Activated CD4-positive, alpha-beta T cell treated with anti-CD3 and anti-CD28 coated beads, Interleukin-2, Interleukin-6, amounts not matched to agents 100 ng/mL and 50 ng/mL, durations not matched to agents 16 hours and 8 hours (primary cell): ENCODE data around the gene HECW1.
"Not testable (repeated sequence)": the region's sequence is repeated elsewhere in the genome, so short reads cannot be mapped to it uniquely, and the experiment has no call there.

ENCODE experiments used
- DNase-seq: peaks from one replicate; pipeline ENCODE4 v3.0.0-alpha.2; 2020

HECW1 gene

GRCh38 chr7:43112459-43112940 is at the start of gene HECW1:
Gene HECW1, plus strand, starts transcription at chr7:43112647. Its CDS starts 131,259 bp downstream, at chr7:43243906.
- DNase-seq, result no peak

- peak; percentile 12 for DNase-seq
Measured at GRCh38 chr7:43071604-43072003, 40.8 kb upstream of the HECW1 start.

- no peak for DNase-seq
Measured at GRCh38 chr7:43072530-43072929, 39.9 kb upstream of the HECW1 start.

- DNase-seq, result not testable (repeated sequence)
Measured at GRCh38 chr7:43073811-43074210, 38.6 kb upstream of the HECW1 start.

GRCh38 chr7:43076189-43076605 is 36.2 kb upstream of the HECW1 start:
- DNase-seq, result peak; percentile 58

DNA sequence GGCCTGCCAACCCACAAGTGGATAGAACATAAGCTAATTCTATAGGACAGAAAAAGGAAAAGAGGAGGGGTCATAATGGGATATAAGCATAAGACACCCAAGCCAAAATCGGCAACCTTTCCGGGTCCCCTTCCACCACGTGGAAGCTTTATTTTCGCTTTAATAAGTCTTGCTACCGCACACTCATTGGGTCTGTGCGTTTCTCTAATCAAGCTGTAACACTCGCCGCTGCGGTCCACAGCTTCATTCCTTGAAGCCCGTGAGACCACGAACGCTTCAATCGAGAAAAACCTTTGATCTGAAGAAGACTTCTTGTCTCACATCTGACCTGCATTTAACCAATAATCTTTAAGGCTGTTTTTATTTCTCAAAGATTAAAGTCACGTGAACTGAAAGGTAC is 35.8 kb upstream of the HECW1 start:
- no peak for DNase-seq

GRCh38 chr7:43077285-43077684 is 35.2 kb upstream of the HECW1 start:
- no peak for DNase-seq

DNA sequence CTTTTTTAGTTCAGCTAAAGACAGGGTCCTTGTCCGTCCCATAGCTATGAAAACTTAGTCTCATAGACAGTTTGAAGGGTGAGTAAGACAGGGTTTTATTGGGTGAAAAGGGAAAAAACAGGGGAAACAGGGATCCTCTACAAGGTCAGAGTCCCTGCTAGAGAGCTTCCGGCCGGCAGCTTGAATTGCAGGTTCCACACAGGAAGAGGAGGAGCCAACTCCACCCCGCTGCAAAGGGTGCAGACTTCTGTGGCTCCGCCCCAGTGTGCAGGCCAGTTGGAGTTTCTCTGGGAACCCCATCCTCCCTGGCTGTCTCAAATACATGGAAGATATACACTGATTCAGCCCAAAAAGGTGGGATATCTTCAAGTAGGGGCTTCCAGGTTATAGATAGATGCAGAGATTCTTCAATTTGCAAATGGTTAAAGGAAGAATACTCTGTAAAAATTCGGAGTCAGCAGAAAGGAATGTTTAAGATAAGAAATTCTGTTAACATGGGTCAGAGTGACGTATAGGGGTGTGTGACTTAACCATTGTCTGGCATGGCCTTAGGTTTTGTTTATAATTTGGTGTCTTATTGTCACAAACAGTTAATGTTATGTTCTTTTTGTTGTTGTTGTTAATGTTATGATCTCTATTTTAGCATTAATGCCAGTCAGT is 34.6 kb upstream of the HECW1 start:
- no peak for DNase-seq

DNA sequence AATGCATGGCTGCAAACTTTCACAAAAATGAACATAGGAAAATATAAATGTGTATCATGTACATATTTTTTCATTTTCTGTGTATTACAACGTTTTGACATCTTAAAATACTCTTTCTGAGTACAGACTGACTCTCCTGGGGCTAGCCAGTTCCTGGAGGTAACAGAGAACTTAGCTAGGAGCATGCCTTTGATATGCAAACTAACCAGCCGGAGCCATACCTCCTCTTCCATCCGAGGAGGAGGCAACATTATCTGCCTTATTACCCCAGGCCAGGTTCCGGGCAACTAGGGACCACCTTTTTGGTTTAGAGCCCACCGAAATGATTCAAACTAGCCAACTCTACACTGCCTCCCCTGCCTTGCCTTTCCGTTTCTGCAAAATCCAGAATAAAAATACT is 33.7 kb upstream of the HECW1 start:
- no peak for DNase-seq

- DNase-seq, result no peak
Measured at GRCh38 chr7:43081603-43082002, 30.8 kb upstream of the HECW1 start.

GRCh38 chr7:43083106-43083505 is 29.3 kb upstream of the HECW1 start:
- no peak for DNase-seq

- no peak for DNase-seq
Measured at GRCh38 chr7:43085017-43085416, 27.4 kb upstream of the HECW1 start.

DNA sequence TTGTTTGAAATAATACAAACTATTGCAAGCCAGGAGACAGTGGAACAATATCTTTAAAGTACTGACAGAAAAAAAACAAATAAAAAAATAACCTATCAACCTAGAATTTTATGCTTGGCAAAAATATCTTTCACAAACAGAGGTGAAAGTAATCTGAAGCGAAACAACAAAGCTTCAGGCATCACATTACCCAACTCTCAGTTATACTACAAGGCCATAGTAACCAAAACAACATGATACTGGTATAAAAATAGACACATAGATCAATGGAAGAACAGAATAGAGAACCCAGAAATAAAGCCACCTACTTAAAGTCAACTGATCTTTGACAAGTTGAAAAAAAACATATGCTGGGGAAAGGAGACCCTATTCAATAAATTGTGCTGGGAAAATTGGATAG is 26.5 kb upstream of the HECW1 start:
- no peak for DNase-seq

DNA sequence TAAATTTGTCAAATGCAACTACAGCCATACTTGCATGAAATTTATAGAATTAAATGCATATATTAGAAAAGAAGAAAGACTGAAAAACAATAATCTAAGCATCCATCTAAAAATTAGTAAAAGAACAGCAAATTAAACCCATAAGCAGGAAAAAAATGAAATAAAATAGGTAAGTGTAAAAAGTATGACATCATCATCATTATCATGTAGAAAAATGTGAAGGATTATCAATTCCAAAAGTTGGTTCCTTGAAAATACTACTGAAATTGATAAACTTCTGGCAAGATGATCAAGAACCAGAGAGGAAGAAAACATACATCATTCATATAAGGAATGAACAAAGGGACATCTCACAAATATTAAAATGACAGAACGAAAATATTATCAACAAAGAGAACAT is 19.6 kb upstream of the HECW1 start:
- no peak for DNase-seq

- no peak for DNase-seq
Measured at GRCh38 chr7:43096875-43097274, 15.6 kb upstream of the HECW1 start.

DNA sequence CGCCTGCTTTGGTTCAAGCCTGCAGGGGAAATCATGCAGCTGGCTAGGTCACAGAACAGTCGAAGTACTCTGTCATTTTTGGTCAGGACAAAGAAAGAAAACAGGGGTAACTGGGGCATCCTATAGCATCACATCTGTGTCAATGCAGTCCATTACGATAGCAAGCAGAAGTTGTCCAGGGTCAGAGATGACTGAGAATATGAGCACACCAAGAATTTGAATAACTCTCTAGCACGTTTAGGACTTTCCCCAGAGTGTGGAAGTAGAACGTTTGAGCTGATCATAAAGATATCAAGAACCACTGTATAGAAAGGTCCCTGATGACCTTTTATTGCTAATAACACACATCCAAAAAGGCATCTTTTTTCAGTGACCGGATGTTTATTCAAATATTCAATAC is 12.7 kb upstream of the HECW1 start:
- no peak for DNase-seq

DNA sequence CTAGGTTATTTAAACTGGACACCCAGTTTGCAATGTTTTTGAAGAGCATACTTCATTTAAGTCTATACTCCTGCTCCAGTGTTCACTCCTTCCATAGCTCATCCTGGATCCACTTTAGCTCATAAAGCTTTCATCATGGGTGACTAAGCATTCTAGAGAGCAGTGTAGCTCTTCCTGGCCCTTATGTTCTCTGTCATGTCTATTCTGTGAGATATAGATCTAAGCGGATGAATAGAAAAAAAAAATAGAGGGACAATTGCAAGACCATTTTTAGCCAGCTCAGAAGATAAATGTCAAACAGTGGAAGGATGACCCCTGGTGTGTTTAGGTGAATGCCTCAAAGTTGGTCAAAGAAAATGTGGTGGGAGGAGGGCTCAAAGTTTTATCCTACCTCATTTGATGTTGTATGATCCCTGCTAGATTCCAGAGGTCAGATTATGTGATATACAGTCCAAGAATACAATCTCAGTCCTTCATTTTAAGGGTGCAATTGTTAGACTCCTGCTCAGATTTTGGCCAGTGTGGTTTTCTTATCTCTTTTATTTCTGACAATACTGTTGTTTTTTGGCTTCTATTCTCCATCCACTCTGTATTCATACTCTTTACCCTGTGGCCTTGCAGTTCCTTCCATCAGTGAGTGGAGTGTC is 7.5 kb upstream of the HECW1 start:
- DNase-seq, result no peak

DNA sequence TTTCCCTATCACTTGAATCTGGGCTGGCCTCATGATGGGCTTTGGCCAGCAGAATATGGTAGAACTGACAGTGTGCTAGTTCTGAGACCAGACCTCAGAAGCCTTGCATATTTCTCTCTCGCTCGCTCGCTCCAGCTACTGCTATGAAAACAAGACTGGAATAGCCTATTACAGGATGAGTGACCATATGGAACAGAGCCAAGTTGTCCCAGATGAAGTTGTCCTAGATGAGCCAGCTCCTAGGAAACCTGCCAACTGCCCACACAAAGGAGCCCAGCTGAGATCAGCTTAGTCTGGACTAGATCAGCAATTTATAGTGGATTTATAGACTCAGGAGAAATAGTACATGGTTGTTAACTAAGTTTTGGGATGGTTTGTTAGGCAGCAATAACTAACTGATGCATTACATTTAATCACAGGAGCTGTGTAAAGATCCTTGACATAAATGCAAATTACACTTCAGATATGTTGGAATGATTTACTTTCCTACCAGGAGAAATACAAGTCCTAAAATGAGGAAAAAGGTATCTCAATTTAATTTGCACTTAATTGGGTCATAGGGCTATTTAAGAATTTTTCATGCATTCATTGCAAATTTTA is 6.8 kb upstream of the HECW1 start:
- DNase-seq, result no peak

DNA sequence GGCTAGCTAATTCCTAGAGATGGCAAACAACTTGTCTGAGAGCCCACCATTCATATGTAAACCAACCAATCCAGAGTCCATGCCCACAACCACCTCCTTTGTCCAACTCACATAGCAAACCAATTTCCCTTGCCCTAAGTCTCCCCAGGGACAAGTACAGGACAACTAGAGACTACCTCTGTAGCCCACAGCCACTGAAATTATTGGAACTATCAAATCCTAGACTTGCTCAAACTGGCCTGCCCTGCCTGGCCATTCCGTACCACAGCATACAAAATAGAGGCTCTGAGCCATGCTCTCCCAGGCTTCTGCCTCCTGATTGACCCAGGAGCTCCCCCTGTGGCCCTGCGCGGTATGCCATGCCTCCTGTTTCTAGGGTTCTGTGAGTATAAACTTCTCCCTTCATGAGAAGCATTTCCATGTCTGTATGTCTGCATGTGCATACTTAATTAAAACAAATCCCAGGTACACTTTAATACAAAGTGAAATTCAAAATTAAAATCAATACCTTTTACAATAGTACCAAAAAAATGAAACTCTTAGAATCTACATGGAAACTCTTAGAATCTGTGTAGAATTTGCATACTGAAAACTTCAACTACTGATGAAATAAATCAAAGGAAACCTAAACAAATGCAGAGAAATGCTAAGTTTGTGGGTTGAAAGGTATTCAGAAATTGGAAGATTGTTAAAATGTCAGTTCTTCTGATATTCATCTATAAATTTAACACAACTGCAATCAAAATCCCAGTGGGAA is 4.0 kb upstream of the HECW1 start:
- peak; percentile 65 for DNase-seq

DNA sequence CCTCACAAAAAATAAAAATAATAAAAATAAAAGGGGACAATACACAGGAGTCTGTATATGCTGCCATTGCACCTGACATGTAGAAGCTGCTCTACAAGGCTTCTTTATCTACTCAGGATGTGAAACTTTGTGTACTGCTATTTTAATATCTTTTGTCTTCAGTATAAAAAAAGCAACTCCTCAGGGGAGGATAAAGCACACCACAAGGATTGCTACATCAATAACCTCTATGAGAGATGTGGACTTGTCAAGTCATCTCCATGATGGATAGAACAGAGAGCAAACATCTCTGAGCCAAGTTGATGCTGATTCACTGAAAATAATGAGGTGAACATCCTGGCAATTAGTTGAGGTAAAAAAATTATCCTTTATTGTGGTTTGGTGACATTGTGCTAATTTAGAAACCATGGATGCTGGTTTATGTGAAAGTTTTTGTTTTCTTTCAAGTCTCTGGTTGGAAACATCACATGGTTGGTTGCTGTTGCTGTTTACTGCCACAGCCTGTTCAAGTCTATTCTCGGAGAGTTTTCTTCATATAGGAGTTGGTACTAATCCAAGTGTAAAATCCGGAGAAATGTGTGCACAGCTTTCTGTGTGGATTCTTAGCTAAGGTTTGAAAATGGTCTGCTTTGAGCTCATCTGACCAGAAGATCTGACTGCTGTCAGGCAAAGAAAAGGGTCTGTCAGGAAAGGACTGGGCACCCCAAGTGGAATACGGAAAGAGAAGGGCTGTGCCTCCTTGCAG is 1.5 kb upstream of the HECW1 start:
- no peak for DNase-seq

GRCh38 chr7:43111630-43112458 is 603 bp upstream of the HECW1 start:
- DNase-seq, result no peak
